HepG2 (cell line): Measurements from ENCODE around the gene CYP4V2.
A peak's percentile ranks its signal among the peaks of the same experiment; 100 is the strongest.

Experiments used
- ATF7 ChIP-seq, 2 experiments: fragments of 450-650 bp in 1 of 2; sonication (generic) in 1 of 2; formaldehyde crosslinking in 1 of 2; IDR thresholded peaks; 2 replicates each; pipeline versions ENCODE4 v1.4.0 to v1.6.1; 2016 to 2020; ENCODE audit warnings: antibody characterized with exemption in 1 of 2, mild to moderate bottlenecking in 1 of 2, missing genetic modification reagents in 1 of 2
- CTCF ChIP-seq: sonication (generic); formaldehyde crosslinking; IDR thresholded peaks from 2 replicates; pipeline ENCODE4 v1.5.0; 2020; ENCODE audit warnings: mild to moderate bottlenecking, missing genetic modification reagents, moderate library complexity
- KDM1A ChIP-seq: IDR thresholded peaks from 2 replicates; pipeline ENCODE4 v1.6.1; 2016; ENCODE audit warnings: missing compliant biosample characterization
- MYC ChIP-seq: sonication (generic); formaldehyde crosslinking; IDR thresholded peaks from 2 replicates; pipeline ENCODE4 v1.9.0; 2021; ENCODE audit warnings: missing genetic modification reagents, borderline replicate concordance
- NFE2L1 ChIP-seq: sonication (generic); formaldehyde crosslinking; IDR thresholded peaks from 2 replicates; pipeline ENCODE4 v1.4.0; 2020; ENCODE audit warnings: missing genetic modification reagents, mild to moderate bottlenecking, borderline replicate concordance
- POLR2AphosphoS2 ChIP-seq: IDR thresholded peaks from 2 replicates; pipeline ENCODE4 v1.6.1; 2011; ENCODE audit warnings: low read depth, low read length, improper control_type of control experiment
- USF2 ChIP-seq, 2 experiments: sonication (generic) in 1 of 2; formaldehyde crosslinking in 1 of 2; IDR thresholded peaks; 2 replicates each; pipeline versions ENCODE4 v1.5.1 to v1.6.1; 2011 to 2020; ENCODE audit warnings: borderline replicate concordance in 1 of 2, low read depth in 1 of 2, low read length in 1 of 2, mild to moderate bottlenecking in 1 of 2, missing genetic modification reagents in 1 of 2, moderate library complexity in 1 of 2
- ZBTB33 ChIP-seq: sonication (generic); formaldehyde crosslinking; IDR thresholded peaks from 2 replicates; pipeline ENCODE4 v1.4.0; 2020; ENCODE audit warnings: missing genetic modification reagents
- ZFX ChIP-seq: sonication (generic); formaldehyde crosslinking; IDR thresholded peaks from 2 replicates; pipeline ENCODE4 v1.4.0; 2020; ENCODE audit warnings: mild to moderate bottlenecking, low read depth, missing genetic modification reagents, moderate library complexity

GRCh38 chr4:186226521-186227189 lies 35.3 kb downstream of the CYP4V2 start:
- TF ChIP-seq NFE2L1 (CRISPR knock-in tag) (no peak), USF2 (IDR thresholded peaks at IDR 0.05; ENCODE audit: low read depth, low read length) (no peak), USF2 (CRISPR knock-in tag; IDR thresholded peaks at IDR 0.05; ENCODE audit: borderline replicate concordance) (no peak), ZFX (CRISPR knock-in tag) (0 out of 2 replicates have a peak, but pooled peaks have one; percentile 18), ATF7 (IDR thresholded peaks at IDR 0.05) (no peak), ATF7 (CRISPR knock-in tag; IDR thresholded peaks at IDR 0.05) (no peak), POLR2AphosphoS2 (no peak), CTCF (no peak), MYC (CRISPR knock-in tag) (no peak), ZBTB33 (CRISPR knock-in tag) (no peak), KDM1A (CRISPR knock-in tag) (no peak)
